Left lobe of liver (tissue), 2 donors: ENCODE results near the gene COX18. TPM values are rescaled to one million over a fixed set of nuclear protein-coding genes. Genes with fewer than 3 reads are reported as not detected.
A peak's percentile ranks its signal among the peaks of the same experiment; 100 is the strongest.

Experiments
- ATAC-seq: fragments of 200-7000 bp; cut with Tn5 transposase; one replicate; pipeline ENCODE4 v1.9.1; 2020; ENCODE audit warnings: mild to moderate bottlenecking, moderate library complexity
- DNase-seq: peaks from one replicate; pipeline ENCODE4 v3.0.0-alpha.2; 2020; ENCODE audit warnings: low spot score
- total RNA-seq: library from RNA; stranded (reverse); gene quantifications from one replicate; pipeline ENCODE4 v1.2.1, GENCODE V29; 2021
- donor health status: DM: no; HTN: no; CAD: no; lungs with moderate emphysema.
- donor health status: DM: no; HTN: yes; CAD: no.

Gene COX18, protein sequence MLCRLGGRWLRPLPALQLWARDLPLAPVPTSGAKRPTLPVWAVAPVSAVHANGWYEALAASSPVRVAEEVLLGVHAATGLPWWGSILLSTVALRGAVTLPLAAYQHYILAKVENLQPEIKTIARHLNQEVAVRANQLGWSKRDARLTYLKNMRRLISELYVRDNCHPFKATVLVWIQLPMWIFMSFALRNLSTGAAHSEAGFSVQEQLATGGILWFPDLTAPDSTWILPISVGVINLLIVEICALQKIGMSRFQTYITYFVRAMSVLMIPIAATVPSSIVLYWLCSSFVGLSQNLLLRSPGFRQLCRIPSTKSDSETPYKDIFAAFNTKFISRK
- total RNA-seq, result 19.9 TPM

DNA sequence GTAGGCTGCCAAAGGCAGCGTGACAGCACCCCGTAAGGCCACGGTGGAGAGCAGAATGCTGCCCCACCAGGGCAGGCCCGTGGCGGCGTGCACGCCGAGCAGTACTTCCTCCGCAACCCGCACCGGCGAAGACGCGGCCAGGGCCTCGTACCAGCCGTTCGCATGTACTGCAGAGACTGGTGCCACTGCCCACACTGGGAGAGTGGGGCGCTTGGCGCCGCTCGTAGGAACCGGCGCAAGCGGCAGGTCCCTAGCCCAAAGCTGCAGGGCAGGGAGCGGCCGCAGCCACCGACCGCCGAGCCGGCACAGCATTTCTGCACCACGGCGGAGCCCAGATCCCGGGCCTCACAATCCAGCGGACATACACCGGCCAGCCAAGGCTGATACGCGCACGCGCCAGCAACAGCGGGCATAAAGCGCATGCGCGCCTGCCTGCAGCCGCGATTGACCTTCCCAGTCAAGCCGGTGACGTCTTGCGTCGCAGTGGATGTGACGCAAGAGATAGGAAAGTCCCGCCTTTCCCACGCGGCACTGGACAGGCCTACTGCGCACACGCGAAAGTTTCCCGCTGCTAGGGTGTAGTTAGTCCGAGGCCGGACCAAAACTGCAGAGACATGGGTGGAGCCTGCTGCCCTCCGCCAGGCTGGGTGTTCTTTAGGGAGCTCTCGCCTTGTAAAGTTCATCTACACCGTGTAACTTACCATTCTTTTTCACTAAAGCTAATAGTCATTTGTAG lies at the start of gene COX18:
TSS of gene COX18 (minus strand) at position 379 of the 736 bp plus-strand sequence. CDS start at position 312, 67 bp downstream.
- peak; percentile 99 for DNase-seq
- ATAC-seq, result peak; percentile 85

DNA sequence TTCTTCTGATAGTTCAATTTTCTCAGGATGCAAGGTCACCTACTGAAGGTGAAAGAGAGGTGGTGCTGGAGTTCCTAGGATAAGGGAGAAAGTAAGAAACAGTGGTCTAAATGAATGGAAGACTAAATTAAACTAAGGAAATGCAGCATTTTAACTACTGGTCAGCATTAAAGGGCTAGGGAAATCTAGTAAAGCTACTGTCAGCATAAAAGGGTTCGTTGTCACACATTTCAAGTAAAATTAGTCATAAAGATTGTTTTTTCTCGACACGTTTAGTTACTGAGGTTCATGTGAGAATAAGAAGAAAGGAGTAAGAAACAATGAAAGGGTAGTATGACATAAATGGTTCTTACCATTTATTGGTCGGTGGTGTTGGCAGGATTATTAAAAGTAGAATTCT lies 40.0 kb upstream of the COX18 start:
- DNase-seq, result no peak
- no peak for ATAC-seq

DNA sequence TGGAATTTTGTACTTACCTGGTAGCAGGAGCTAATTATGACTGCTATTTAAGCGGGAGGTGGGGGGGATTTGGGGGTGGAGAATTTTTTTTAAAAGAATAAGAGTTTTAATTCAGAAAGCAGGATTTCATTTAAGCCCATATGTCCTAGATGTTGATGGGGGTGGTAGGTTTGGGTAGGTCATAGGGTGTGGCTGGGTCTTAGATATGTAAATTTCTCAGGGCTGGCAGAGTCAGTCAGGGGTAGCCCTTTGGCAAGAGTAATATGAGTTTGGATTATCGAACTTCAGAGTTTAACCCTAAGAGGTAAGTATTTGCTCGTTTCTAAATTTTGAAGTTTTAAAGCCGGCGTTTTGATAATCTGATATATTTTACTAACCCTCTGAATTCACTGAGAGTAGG lies 35.2 kb upstream of the COX18 start:
- no peak for DNase-seq
- peak; percentile 16 for ATAC-seq

DNA sequence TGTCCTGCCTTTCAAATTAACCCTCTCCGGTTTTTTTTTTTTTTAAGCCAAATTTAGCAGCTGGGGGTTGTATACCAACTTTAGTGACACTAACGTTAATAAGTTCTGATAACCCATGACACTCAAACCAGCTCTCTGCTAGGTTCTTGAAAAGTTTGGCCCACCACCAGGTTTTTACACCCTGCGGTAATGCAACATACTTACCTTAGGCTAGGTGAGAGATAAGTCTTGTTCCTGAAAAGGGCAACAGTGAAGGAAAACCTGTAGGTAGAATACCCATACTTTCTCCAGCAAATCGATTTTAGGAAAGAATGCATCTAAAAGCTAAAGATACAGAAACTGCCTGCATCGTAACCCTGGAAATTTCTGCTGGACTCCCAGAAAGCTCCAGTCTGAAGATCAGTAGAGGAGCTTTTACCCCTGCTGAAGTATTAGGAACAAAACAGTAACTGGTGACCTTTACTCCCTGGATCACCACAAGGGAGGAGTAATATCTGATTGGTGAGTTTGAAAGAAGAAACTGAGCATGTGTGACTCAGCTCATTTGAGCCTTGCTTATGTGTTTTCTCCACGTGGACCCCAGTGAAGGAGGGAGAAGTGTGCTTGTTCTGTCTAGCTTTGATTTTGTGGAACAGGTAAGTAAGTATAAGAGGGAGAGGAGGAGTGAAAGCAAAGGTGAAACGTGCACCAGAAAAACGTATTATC lies 34.4 kb upstream of the COX18 start:
- DNase-seq, result no peak
- peak; percentile 94 for ATAC-seq

DNA sequence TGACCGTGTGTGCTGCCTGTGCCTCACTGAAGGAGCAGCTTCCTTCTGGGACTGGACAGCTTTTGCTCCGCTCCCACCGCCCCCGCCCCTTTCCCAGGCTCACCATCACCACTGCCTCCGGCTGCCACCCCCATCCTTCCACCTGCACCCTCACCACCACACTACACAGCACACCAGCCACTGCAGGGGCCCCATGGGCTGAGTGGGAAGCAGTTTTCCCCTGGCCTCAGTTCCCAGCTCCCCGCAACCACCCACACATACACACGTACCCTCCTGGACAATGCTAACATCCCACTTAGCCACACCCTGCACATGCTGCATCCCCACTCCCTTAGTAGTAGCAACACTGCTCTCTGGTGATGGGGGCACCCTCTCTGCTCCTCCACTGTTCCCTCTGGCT lies 29.6 kb upstream of the COX18 start:
- DNase-seq, result no peak
- no peak for ATAC-seq

DNA sequence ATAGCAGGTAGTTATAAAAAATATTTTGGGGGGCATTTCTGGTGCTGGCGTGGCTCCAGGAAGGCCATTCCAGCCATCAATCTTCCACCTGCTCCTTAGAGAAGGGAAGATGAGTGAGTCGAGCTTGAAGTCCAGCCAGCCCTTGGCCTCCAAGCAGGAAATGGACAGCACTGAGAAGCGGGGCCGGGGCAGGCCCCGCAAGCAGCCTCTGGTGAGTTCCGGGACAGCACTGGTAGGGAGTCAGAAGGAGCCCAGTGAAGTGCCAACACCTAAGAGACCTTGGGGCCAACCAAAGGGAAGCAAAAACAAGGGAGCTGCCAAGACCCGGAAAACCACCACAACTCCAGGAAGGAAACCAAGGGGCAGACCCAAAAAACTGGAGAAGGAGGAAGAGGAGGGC lies 29.2 kb upstream of the COX18 start:
- DNase-seq (no peak), ATAC-seq (peak; percentile 30)

DNA sequence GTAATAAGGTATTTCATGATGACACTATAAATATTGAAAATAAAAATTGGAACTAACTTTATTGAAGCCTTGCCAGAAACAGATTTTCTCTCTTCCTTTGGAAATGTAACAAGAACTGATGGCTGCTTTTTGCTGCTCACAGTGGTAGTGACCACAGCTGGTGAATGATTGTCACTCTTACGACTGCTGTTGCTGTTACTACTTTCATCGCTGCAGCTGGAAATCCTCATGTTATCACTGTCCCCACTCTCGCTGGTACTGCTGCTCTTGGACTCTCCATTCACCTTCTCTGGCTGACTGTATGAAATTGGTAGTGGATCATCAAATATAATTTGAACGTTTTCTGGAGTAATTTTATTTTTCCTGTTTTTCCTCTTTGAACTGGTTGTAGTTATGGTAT lies 28.5 kb upstream of the COX18 start:
- ATAC-seq (no peak), DNase-seq (no peak)

DNA sequence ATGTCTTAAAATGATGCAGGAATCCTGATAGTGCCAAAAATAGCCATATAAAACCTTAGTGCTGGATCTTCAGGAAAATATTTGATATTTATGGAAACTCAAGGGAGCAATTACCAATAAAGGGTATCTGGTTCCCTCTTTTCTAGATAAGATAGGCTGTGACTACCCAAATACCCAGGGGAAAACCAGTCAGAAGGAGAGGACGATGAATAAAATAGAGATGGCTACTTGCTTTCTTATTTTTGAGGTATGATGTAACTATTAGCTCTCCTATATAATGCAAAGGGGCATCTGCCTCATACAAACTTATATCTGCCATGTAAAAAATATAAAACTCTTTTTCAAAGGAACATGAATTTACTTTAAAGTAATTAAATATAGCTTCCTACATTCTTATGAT lies 23.4 kb upstream of the COX18 start:
- no peak for ATAC-seq
- no peak for DNase-seq

DNA sequence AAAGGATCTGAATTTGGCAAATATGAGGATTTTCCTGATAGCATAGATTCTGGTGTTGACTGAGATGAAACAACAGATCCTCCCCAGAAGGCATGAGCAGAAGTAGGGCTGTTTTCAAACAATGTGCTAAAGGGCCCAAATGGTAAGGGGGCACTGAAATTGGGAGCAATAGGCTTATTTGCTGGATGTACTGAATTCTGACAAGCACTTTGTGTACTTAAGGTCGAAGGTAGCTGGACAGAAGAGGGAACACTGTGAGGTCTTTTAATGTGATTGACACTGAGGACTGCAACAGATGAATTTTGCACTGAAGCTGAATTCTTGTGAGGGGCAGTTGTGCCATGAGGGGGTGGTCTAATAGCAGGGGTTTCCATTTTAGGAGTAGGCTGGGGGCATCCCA lies 21.2 kb upstream of the COX18 start:
- peak; percentile 31 for ATAC-seq
- DNase-seq, result no peak

DNA sequence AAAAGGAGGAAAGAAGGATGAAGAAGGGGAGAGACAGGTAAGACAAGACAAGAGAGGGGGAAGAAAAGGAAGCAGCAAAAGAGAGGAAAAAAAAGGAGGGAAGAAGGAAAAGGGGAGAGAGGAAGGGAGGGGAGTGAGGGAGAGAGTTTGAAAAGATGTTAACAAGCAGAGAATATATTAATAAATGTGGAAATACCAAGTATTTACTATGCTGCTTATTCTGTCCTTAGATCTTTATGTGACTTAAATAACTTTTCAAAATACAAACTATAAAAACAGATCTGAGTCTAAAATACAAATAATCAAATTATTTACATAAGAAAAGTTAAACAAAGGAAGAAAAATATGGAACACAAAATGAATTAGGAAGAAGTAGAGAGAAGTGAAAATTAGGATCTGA lies 18.4 kb upstream of the COX18 start:
- ATAC-seq (no peak), DNase-seq (no peak)

DNA sequence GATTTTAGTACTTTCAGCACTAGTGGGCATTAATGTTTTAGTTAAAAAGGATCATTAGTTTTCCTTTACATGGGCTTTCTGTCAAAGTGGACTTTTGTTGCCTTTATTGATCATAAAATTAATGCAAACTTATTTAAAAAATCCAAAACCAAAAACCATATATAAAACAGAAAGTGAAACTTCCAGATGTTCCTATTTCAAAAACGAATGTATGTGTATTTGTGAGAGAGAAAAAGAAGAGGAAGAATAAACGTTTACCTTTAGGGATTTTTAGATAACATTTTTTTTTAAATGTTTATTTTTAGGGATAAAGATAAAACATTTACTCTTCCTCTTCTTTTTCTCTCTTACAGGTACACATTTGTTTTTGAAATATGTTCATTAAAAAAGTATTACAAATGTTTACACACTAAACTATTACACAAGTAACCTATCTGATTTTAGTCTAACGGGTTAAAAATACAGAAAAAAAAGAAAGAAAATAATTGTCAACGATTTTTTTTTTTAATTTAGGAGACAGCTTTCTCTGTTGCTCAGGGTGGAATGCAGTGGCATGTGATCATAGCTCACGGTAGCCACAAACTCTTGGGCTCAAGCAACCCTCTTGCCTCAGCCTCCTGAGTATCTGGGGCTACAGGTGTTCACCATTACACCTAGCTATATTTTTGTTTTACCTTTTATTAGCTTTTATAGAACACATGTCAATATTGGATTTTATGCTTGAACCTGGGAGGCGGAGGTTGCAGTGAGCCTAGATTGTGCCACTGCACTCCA lies 16.8 kb upstream of the COX18 start:
- DNase-seq (no peak), ATAC-seq (peak; percentile 60)

DNA sequence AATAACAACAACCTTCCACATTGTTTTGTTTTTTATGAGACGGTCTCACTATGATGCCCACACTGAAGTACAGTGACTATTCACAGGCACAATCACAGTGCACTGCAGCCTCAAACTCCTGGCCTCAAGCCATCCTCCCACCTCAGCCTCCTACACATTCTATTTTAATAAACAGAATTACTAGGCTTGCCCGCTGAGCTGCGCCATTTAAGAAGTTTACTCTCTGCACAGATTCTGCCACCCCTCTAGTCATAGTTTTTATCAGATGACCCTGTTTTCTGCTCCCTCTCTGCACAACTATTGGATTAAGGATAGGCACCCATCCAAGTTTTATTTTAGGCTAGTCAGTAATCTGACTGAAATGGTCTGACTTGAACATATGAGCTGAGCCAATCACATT lies 11.3 kb upstream of the COX18 start:
- DNase-seq (no peak), ATAC-seq (no peak)

DNA sequence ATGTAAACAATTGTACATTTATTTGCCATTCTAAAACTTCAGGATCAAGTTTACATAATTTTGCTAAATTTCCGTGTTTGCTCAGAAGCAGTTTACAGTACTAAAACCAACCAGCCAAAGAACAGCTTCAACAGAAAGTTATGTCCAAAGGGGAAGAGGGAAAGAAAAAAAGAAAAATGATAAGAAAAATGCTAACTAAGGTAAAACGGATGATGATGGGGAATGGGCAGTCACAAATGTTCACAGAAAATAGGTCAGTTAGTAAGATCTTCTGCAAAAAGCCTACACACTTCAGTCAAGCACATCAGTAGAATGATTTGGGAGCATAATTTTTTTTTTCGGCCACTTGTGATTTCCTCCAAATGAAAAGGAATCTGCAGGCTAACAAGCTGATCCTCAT lies 6.3 kb upstream of the COX18 start:
- DNase-seq (no peak), ATAC-seq (no peak)

DNA sequence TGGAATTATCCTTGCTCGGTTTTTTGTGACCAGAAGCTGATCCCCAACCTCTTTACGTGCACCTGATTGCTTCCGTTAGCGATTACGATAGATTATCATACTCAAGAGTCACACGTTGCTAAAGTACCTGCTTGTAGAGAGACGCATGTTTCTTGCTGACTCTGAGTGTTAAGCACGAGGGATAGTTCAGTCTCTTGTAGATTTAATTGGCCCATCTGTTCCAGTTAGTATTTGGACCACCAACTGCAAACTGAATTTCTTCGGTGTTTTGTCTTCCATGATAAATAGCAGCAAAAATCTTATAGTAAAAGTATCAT lies 516 bp upstream of the COX18 start:
- DNase-seq (no peak), ATAC-seq (peak; percentile 29)

DNA sequence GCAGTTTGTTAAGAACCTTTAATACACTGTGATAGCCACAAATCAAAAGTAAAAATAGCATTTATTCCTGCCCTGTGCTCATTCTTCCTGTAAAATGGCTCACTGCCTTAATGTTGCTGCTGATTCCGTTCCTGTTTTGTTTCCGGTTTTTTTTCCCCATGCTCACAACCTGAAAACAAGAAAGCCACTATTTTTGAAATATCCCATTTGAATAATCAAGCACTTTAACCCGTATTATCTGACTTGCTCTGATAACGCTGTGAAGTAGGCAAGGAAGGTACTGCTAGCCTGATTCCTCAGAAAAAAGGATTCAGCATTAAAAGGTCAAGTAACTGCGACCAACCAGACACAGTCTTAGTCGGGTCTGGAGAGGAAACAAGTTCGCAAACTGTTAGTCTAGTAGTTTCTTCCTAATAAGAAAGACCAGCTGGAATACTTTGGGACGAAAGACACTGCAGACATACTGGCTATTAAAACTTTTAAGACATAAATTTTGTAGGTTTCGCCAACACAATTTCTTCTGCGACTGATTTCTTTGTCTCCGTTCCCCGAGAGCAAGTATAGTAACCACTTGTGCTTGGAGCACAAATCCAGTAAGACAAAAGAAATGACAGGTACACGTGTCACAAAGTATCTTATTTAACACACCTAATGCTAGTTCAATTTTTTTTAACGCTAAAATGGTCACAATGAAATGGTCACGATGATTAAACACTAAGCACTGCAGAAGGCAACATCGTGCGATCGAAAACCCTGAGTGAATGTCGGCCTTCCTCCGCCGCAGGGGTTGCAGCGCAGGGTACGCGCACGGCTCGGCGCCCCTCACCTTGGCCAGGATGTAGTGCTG lies 802 bp downstream of the COX18 start:
- ATAC-seq (peak; percentile 17), DNase-seq (no peak)

DNA sequence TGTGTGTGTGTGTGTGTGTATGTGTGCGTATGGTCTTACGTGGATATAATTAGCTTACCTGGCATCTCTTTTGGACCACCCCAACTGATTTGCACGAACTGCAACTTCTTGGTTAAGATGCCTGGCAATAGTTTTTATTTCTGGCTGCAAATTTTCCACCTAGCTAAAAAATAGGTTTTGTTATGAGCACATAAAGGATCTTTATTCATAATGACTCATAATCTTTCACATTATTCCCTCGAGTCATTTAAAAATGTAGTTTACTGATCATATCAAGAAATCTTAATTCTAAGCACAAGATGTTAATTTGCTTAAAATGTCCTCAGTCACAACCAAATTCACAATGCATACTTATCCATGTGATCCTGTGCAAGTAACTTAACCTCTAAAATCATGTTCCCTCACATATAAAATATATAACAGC lies 1.5 kb downstream of the COX18 start:
- ATAC-seq, result no peak
- DNase-seq, result no peak

DNA sequence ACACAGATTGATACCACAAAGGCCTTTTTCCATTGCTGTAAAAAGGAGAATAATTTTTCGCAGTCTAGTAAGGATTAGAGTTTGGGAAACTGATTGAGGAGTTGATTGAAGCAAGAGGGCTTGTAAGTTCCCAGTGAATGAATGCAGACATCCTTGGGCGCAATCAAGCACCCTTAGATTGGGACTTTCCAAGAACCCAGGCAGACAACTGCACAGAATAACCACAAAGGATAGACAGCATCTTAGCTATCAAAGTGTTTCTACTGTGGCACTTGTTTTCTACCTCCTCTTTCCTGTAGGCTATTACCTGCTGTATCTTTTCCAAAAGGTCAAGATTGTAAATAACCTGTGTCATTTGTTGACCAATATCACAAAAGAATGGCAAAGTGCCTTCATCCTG lies 2.6 kb downstream of the COX18 start:
- ATAC-seq (no peak), DNase-seq (no peak)

DNA sequence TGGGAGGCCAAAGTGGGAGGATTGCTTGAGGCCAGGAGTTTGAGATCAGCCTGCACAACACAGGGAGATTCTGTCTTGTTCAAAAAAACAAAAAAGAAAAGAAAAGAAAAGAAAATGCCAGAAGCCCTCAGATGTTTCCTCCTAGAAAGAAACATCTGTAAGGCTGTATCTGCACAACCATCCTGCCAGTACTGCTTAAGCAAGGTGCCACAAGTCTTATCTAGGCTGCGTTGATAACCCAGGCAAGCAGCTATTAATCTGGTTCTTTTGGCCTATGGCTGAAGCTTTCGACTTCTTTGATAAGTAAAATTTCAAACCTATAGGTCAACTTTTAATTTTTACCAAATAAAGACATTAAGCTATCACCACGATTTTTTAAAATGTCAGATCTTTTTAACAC lies 3.1 kb downstream of the COX18 start:
- ATAC-seq (no peak), DNase-seq (no peak)

DNA sequence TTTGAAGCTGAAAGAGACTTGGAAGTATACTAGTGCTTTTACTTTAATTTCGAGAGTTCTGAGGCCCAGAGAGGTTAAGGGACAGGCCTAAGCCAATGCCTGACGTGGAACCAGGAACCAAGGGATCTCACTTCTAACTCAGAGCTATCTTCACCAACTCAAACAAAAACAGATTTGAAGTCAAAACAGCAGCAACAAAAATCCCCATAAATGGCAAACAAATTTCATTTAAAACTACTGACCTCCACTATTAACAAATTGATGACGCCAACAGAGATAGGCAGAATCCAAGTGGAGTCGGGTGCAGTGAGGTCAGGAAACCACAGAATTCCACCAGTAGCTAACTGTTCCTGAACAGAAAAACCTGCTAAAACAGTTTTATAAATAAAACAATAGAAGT lies 5.0 kb downstream of the COX18 start:
- ATAC-seq (no peak), DNase-seq (no peak)

DNA sequence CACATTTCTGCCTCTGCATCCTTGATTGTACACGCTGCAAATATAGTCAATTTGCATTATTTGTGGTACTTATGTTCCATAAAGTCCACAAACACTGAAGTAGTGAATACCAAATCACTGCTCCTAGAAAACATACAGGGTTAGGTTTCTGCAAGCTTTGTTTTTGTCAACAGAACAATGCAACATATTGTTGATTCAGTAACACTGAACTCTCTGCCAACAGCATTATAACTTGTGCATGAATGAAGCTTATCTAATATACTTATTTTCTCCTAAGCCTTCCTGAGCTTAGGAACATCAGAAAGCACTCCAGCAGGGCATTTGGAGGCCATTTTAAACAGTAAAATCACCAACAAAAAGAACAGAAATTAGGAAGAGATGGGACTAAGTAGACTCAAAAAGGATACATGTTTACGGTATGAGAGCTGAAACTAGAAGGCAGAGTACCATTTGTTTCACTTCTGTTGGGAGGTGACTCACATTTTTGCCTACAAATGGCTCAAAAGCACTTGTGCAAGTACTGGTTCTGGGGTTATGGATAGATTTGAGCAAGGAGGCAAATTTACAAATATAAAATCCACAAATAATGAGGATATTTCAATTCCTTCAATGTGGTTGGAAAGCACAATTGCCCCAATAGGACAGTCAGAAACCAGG lies 14.1 kb downstream of the COX18 start:
- no peak for DNase-seq
- no peak for ATAC-seq
